ENCODE data around the gene PKD2L2.
"Not testable (repeated sequence)": the region's sequence is repeated elsewhere in the genome, so short reads cannot be mapped to it uniquely, and the experiment has no call there.

The PKD2L2 gene

GRCh38 chr5:137959488-137959887 lies 70.2 kb downstream of the PKD2L2 start:
- DNase-seq, result no peak

GRCh38 chr5:137960141-137960540 lies 70.9 kb downstream of the PKD2L2 start:
- DNase-seq, result no peak

GRCh38 chr5:137960819-137961218 lies 71.6 kb downstream of the PKD2L2 start:
- no peak for DNase-seq

- DNase-seq, result not testable (repeated sequence)
Measured at GRCh38 chr5:137970384-137970783, 81.1 kb downstream of the PKD2L2 start.

- DNase-seq, result no peak
Measured at GRCh38 chr5:137975208-137975607, 86.0 kb downstream of the PKD2L2 start.

- no peak for DNase-seq
Measured at GRCh38 chr5:137989419-137989818, 100.2 kb downstream of the PKD2L2 start.

All from fibroblast of skin of scalp (primary cell).